ENCODE results near the gene RAB10. TPM values are rescaled to one million over a fixed set of nuclear protein-coding genes. Genes with fewer than 3 reads are reported as not detected.

The RAB10 gene
- total RNA-seq, 1 experiment from 2014 or later, result 130 TPM

GRCh38 chr2:26010943-26011342 is 22.9 kb upstream of the RAB10 start:
- no peak overlapping the region for H3K9ac ChIP-seq (ENCODE audit: extremely low read depth, insufficient read length, low read length)
- Mint-ChIP-seq H3K27me3 (ENCODE audit: low read depth) (no peaks in the 10 kb centered on the region), H3K36me3 (ENCODE audit: insufficient read depth in 1 of 3, low read depth in 3 of 3) (no peaks in the 10 kb centered on the region), H3K4me3 (no peak overlapping the region), H3K9me3 (peaks cover 0 to 5% of the 10 kb centered on the region in 2 experiments; a peak in 1 of 5 replicates), H3K4me1 (peaks cover 18 to 26% of the 10 kb centered on the region in 2 experiments), H3K27ac (no peak overlapping the region)
- H3K23ac ChIP-seq (ENCODE audit: insufficient read length, low read depth, low read length), result no peak overlapping the region
- H3K18ac ChIP-seq (ENCODE audit: insufficient read length, low read depth, low read length), result no peak overlapping the region
- no peaks in the 10 kb centered on the region for H4K20me1 ChIP-seq (ENCODE audit: control insufficient read depth, insufficient read depth, insufficient read length)
- no peaks in the 10 kb centered on the region for H3K9me3 ChIP-seq (ENCODE audit: control insufficient read depth, low read depth, low read length)
- H3T11ph ChIP-seq (ENCODE audit: low read length), result no peak overlapping the region
- no peak overlapping the region for H4K8ac ChIP-seq (replicated peaks; ENCODE audit: insufficient read length, low read depth, low read length)
- no peak for DNase-seq
- no CpG with 5 or more reads among the region's 3 CpGs for WGBS (ENCODE audit: extremely low coverage, insufficient read length, low lambda C conversion rate)
- TF ChIP-seq CTCF (conservative IDR thresholded peaks at IDR 0.05), result no peak
- no peak overlapping the region for H3K56ac ChIP-seq (ENCODE audit: insufficient read length, low read depth, low read length)
- H2BK20ac ChIP-seq (ENCODE audit: low read depth, low read length, poor library complexity, severe bottlenecking), result no peak overlapping the region
- H4K91ac ChIP-seq (ENCODE audit: insufficient read length, low read depth, low read length), result no peak overlapping the region
- H3K27ac ChIP-seq (ENCODE audit: insufficient read length, low read depth, low read length), result no peak overlapping the region
- H4K5ac ChIP-seq (ENCODE audit: insufficient read length, low read depth, low read length), result no peak overlapping the region
- H3K27me3 ChIP-seq (ENCODE audit: insufficient read depth, low read length), result no peaks in the 10 kb centered on the region
- no peak overlapping the region for H2AK5ac ChIP-seq (ENCODE audit: insufficient read length, low read length)
- H2AFZ ChIP-seq (ENCODE audit: low read length), result no peak overlapping the region
- H3K23me2 ChIP-seq (ENCODE audit: insufficient read length, low read depth, low read length, poor library complexity, severe bottlenecking), result no peaks in the 10 kb centered on the region
- H2BK120ac ChIP-seq (ENCODE audit: low read depth, low read length, poor library complexity, severe bottlenecking), result no peak overlapping the region
- no peak overlapping the region for H2BK15ac ChIP-seq (ENCODE audit: low read depth, low read length)
- no peaks in the 10 kb centered on the region for H3K79me2 ChIP-seq (ENCODE audit: insufficient read depth, low read length)
- no peak overlapping the region for H2BK5ac ChIP-seq (ENCODE audit: insufficient read length, low read length)
- no peaks in the 10 kb centered on the region for H3K79me1 ChIP-seq (ENCODE audit: insufficient read depth, low read depth, low read length, poor library complexity, severe bottlenecking)
- no peak overlapping the region for H2BK12ac ChIP-seq (ENCODE audit: insufficient read length, low read depth, low read length)
- H3K14ac ChIP-seq (ENCODE audit: insufficient read depth, low read length), result no peak overlapping the region
- H3K4me1 ChIP-seq (ENCODE audit: insufficient read depth, low read length), result 0 out of 2 replicates have a peak, but pooled peaks cover 2% of the 10 kb centered on the region
- H3K4me2 ChIP-seq (ENCODE audit: insufficient read depth, insufficient read length, low read length), result no peak overlapping the region
- H3K4ac ChIP-seq (ENCODE audit: low read depth, low read length), result no peak overlapping the region

Data from H9 (cell line).